ENCODE results near the gene VTI1A. TPM values are rescaled to one million over a fixed set of nuclear protein-coding genes. Genes with fewer than 3 reads are reported as not detected.

The VTI1A gene
- total and polyA plus RNA-seq, 9 of the 15 experiments (the other 6 are each of a cell fraction or from before 2014, with no cell fraction given): 9.3 to 21.4 (median 16.0) TPM

GRCh38 chr10:112823604-112824003 lies 376.6 kb downstream of the VTI1A start:
- H3K9me1 ChIP-seq (ENCODE audit: control insufficient read depth, insufficient read depth, low read length): no peaks in the 10 kb centered on the region
- H3K36me3 ChIP-seq (ENCODE audit: control insufficient read depth, insufficient read depth, low read length): no peaks in the 10 kb centered on the region
- FAIRE-seq: no peak
- WGBS (ENCODE audit: insufficient coverage, low coverage, missing lambda C conversion rate): 73% methylated on average over 6 of the region's 7 CpGs
- no TSS peak for BruUV-seq (replicated peaks)
- DNase-seq (ENCODE audit: extremely low read depth in 1 of 4, low spot score in 3 of 4): no peak
- H3K9ac ChIP-seq (ENCODE audit: insufficient read depth in 1 of 2, low read depth in 2 of 2, low read length in 2 of 2): peak overlapping the region in 1 of 2 experiments; percentile 17; a peak in 1 of 4 replicates
- TF ChIP-seq SPI1 (IDR thresholded peaks at IDR 0.05; ENCODE audit: borderline replicate concordance, low read depth, low read length): peak; percentile 73
- TF ChIP-seq ZNF165 (CRISPR knock-in tag; IDR thresholded peaks at IDR 0.05; ENCODE audit: borderline replicate concordance): no peak
- no peaks in the 10 kb centered on the region for H3K79me2 ChIP-seq (ENCODE audit: control insufficient read depth, insufficient read depth, low read length)
- H3K4me1 ChIP-seq (replicated peaks in 1 of 2; ENCODE audit: control insufficient read depth in 2 of 2, insufficient read depth in 2 of 2, low read length in 2 of 2): peaks cover 0 to 3% of the 10 kb centered on the region in 2 experiments; a peak in 1 of 5 replicates
- no peaks in the 10 kb centered on the region for H4K20me1 ChIP-seq (replicated peaks; ENCODE audit: control insufficient read depth, insufficient read depth, low read length)
- no peaks in the 10 kb centered on the region for H3K27me3 ChIP-seq (ENCODE audit: control insufficient read depth in 2 of 2, insufficient read depth in 2 of 2, low read length in 2 of 2)
- no peak for ATAC-seq
- no peak overlapping the region for H3K4me2 ChIP-seq (ENCODE audit: insufficient read depth, low read length)
- no peaks in the 10 kb centered on the region for H3K9me3 ChIP-seq (replicated peaks; ENCODE audit: control insufficient read depth, insufficient read depth, low read depth, low read length)
- CTCF ChIA-PET (ENCODE audit: low intra/inter-chr PET ratio): no interaction called here
- H2AFZ ChIP-seq (ENCODE audit: low read depth, low read length): no peak overlapping the region
- intact Hi-C loops (cut with micrococcal nuclease) (no loop called here), in situ Hi-C loops (cut with MboI) (no loop called here)
- no peak overlapping the region for H3K4me3 ChIP-seq
- H3K27ac ChIP-seq (ENCODE audit: extremely low read depth, low read depth, low read length): no peak overlapping the region
- POLR2A ChIA-PET: no interaction called here

DNA sequence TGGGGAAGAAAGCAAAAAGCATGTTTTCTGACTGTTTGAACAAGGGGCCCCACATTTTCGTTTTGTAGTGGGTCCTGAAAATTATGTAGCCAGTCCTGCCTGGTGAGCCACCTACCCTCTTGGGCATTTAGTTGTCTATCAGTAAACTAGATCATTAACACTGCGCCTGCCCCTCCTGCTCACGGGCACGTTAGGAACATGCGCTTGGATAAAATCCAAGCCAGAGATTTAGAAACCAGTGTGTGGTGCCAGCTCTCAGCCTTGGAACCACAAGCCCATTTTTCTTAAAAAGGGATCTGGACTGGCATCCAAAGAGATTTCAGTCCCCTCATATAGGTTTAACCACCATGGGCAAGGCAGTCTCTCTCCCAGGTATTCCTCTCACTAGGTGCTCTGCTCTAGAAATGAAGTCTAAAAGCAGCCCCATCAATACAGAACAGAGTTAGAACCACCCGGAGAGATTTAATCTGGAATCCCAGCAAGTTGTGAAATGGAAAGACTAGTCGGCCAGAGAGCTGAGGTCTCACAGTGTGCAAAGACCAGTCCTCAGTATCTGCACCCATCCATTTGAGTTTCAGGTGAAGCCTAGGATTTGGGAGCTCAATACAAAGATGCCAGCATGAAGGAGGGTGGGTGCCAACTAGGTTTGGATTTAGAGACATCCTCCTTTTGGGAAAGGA lies 379.1 kb downstream of the VTI1A start:
- Histone ChIP-seq H4K20me1 (replicated peaks; ENCODE audit: control insufficient read depth, insufficient read depth, low read length) (no peaks in the 10 kb centered on the region), H2AFZ (ENCODE audit: low read depth, low read length) (no peak overlapping the region), H3K4me1 (replicated peaks in 1 of 2; ENCODE audit: control insufficient read depth in 2 of 2, insufficient read depth in 2 of 2, low read length in 2 of 2) (peaks cover 0 to 3% of the 10 kb centered on the region in 2 experiments; a peak in 1 of 5 replicates), H3K9me3 (replicated peaks; ENCODE audit: control insufficient read depth, insufficient read depth, low read depth, low read length) (no peaks in the 10 kb centered on the region), H3K79me2 (ENCODE audit: control insufficient read depth, insufficient read depth, low read length) (no peaks in the 10 kb centered on the region), H3K27me3 (ENCODE audit: control insufficient read depth in 2 of 2, insufficient read depth in 2 of 2, low read length in 2 of 2) (no peaks in the 10 kb centered on the region), H3K36me3 (ENCODE audit: control insufficient read depth, insufficient read depth, low read length) (no peaks in the 10 kb centered on the region), H3K4me3 (no peak overlapping the region), H3K4me2 (ENCODE audit: insufficient read depth, low read length) (no peak overlapping the region), H3K9me1 (ENCODE audit: control insufficient read depth, insufficient read depth, low read length) (no peaks in the 10 kb centered on the region), H3K9ac (ENCODE audit: insufficient read depth in 1 of 2, low read depth in 2 of 2, low read length in 2 of 2) (no peak overlapping the region), H3K27ac (ENCODE audit: extremely low read depth, low read depth, low read length) (no peak overlapping the region)
- WGBS (ENCODE audit: insufficient coverage, low coverage, missing lambda C conversion rate): 54% methylated on average over 7 of the region's 7 CpGs
- intact Hi-C loops (cut with micrococcal nuclease) (no loop called here), in situ Hi-C loops (cut with MboI) (no loop called here)
- DNase-seq (ENCODE audit: extremely low read depth in 1 of 4, low spot score in 3 of 4): no peak
- ChIA-PET CTCF (ENCODE audit: low intra/inter-chr PET ratio) (no interaction called here), POLR2A (no interaction called here)
- ATAC-seq: no peak
- FAIRE-seq: no peak
- no TSS peak for BruUV-seq (replicated peaks)
- TF ChIP-seq MCM2 (IDR thresholded peaks at IDR 0.05; ENCODE audit: low read depth) (no peak), ZC3H11A (IDR thresholded peaks at IDR 0.05; ENCODE audit: low read depth, low read length) (no peak), BRD9 (IDR thresholded peaks at IDR 0.05; ENCODE audit: low read depth, partially characterized antibody) (no peak), RFX7 (CRISPR knock-in tag; IDR thresholded peaks at IDR 0.05) (no peak), ILK (tag; IDR thresholded peaks at IDR 0.05; ENCODE audit: borderline replicate concordance, low read depth) (no peak), ZNF316 (IDR thresholded peaks at IDR 0.05) (no peak), JUND (IDR thresholded peaks at IDR 0.05; ENCODE audit: borderline replicate concordance, low read depth, low read length) (no peak), JUND (tag; IDR thresholded peaks at IDR 0.05; ENCODE audit: borderline replicate concordance, low read depth, low read length) (no peak), PRDM10 (IDR thresholded peaks at IDR 0.05; ENCODE audit: partially characterized antibody) (no peak)

Measured in K562 (cell line).